WTC11 (cell line): Measurements from ENCODE around the gene OBI1.

ENCODE experiments used
- KAT7 ChIP-seq: sonication (generic); formaldehyde crosslinking; IDR thresholded peaks from 2 replicates; pipeline ENCODE4 v1.8.1; 2023; ENCODE audit warnings: missing genetic modification reagents, mild to moderate bottlenecking, borderline replicate concordance
- ZNF219 ChIP-seq: sonication (generic); formaldehyde crosslinking; IDR thresholded peaks from 2 replicates; pipeline ENCODE4 v1.8.0; 2023; ENCODE audit warnings: missing genetic modification reagents, mild to moderate bottlenecking, borderline replicate concordance
- TF ChIP-seq, protein P1 (sequence below): sonication (generic); formaldehyde crosslinking; IDR thresholded peaks from 2 replicates; pipeline ENCODE4 v1.8.1; 2023; ENCODE audit warnings: mild to moderate bottlenecking, missing genetic modification reagents, moderate library complexity

DNA sequence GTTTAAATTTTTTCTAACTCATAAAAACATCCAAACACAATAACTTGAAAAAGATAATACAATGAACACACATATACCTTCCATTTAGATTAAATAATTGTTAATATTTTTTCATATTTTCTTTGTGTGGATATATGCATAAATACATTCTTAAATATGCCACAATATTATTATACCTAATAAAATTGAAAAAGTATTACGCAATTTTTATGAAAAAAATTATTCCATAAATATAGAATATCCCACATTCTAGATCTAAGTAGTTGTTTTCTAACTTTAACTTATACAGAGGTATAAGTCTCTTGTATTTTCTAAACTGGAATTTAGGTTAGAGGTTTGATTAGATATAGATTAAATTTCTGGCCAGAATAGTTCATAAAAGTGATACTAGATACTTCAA lies 89.9 kb downstream of the OBI1 start:
- no peak for TF ChIP-seq KAT7 (CRISPR knock-in tag)
- TF ChIP-seq ZNF219 (CRISPR knock-in tag) = no peak
- TF ChIP-seq, protein P1, sequence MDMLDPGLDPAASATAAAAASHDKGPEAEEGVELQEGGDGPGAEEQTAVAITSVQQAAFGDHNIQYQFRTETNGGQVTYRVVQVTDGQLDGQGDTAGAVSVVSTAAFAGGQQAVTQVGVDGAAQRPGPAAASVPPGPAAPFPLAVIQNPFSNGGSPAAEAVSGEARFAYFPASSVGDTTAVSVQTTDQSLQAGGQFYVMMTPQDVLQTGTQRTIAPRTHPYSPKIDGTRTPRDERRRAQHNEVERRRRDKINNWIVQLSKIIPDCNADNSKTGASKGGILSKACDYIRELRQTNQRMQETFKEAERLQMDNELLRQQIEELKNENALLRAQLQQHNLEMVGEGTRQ (CRISPR knock-in tag) = no peak
